Measurements from ENCODE around the gene DAG1. TPM values are rescaled to one million over a fixed set of nuclear protein-coding genes. Genes with fewer than 3 reads are reported as not detected.

The DAG1 gene
- total RNA-seq, 1 experiment from 2014 or later: 111 TPM

Other genes starting within 250 kb of the DAG1 start
- 3.9 and 10.3 TPM in 2 replicates for gene C3orf62, start 193.0 kb upstream of the DAG1 start, total RNA-seq (2014; rRNA removed)
- gene USP4, start 130.2 kb upstream of the DAG1 start, total RNA-seq (2014; rRNA removed): 19.9 and 22.8 TPM in 2 replicates
- 714 and 745 TPM in 2 replicates for gene GPX1, start 111.9 kb upstream of the DAG1 start, total RNA-seq (2014; rRNA removed)
- 278 and 292 TPM in 2 replicates for gene RHOA, start 58.3 kb upstream of the DAG1 start, total RNA-seq (2014; rRNA removed)
- 23.7 and 25.4 TPM in 2 replicates for gene TCTA, start 57.8 kb upstream of the DAG1 start, total RNA-seq (2014; rRNA removed)
- gene AMT, start 47.8 kb upstream of the DAG1 start, total RNA-seq (2014; rRNA removed): 1.6 and 1.8 TPM in 2 replicates
- gene NICN1, start 40.9 kb upstream of the DAG1 start, total RNA-seq (2014; rRNA removed): 1.8 and 5.3 TPM in 2 replicates
- 0.80 and 0.92 TPM in 2 replicates for gene BSN, start 84.2 kb downstream of the DAG1 start, total RNA-seq (2014; rRNA removed)
- gene APEH, start 204.1 kb downstream of the DAG1 start, total RNA-seq (2014; rRNA removed): 236 and 246 TPM in 2 replicates
- 1.7 and 2.8 TPM in 2 replicates for gene MST1, start 219.2 kb downstream of the DAG1 start, total RNA-seq (2014; rRNA removed)
- gene RNF123, start 219.3 kb downstream of the DAG1 start, total RNA-seq (2014; rRNA removed): 38.6 and 43.0 TPM in 2 replicates
- gene AMIGO3, start 249.4 kb downstream of the DAG1 start, total RNA-seq (2014; rRNA removed): 1.8 and 2.1 TPM in 2 replicates

All from PC-3 (cell line).